K562 (cell line): Measurements from ENCODE around the gene ZNRF2. TPM values are rescaled to one million over a fixed set of nuclear protein-coding genes. Genes with fewer than 3 reads are reported as not detected.

ENCODE experiments used
- ATAC-seq: fragments of 200-7000 bp; cut with Tn5 transposase; 3 replicates; pipeline ENCODE4 v1.9.1; 2020; ENCODE audit warnings: moderate library complexity
- BruUV-seq: library from RNA; stranded (reverse); fragments of 400-500 nt; replicated peaks from 2 replicates; lab custom pipeline; 2021; lab: Mats Ljungman, UMichigan
- CTCF ChIA-PET: fragments of 300-600 bp; formaldehyde crosslinking; extraction: SDS; loops from one replicate; lab custom pipeline; 2021; ENCODE audit warnings: low intra/inter-chr PET ratio; lab: Yijun Ruan, JAX
- POLR2A ChIA-PET: fragments of 300-600, 350-650 bp; sonication (Branson Sonifier 250); formaldehyde crosslinking; extraction: SDS; loops from one replicate; lab custom pipeline; 2021; ENCODE audit warnings: antibody characterized with exemption, inconsistent platforms; lab: Yijun Ruan, JAX
- DNase-seq, 4 experiments: peaks; one replicate each; pipeline versions ENCODE4 v3.0.0 to v3.0.0-alpha.2; 2011 to 2018; ENCODE audit warnings: low spot score in 3 of 4, mixed read lengths in 3 of 4; ENCODE audit errors: extremely low read depth in 1 of 4
- FAIRE-seq: peaks from 2 replicates; lab custom pipeline; 2011; peaks lifted over from hg19 to GRCh38; lab: Jason Lieb, UNC
- H2AFZ ChIP-seq: 2 replicates; pipeline ENCODE4 v1.6.0; 2011; ENCODE audit warnings: low read depth, low read length, control low read depth, inconsistent platforms
- H3K27ac ChIP-seq: fragments of 200-600 bp; 3 replicates; pipeline ENCODE4 v1.8.0; 2011; ENCODE audit warnings: low read depth, mild to moderate bottlenecking, control low read depth, inconsistent platforms, low read length, moderate library complexity, mixed read lengths; ENCODE audit errors: extremely low read depth
- H3K27me3 ChIP-seq, 2 experiments: fragments of 300-600 bp in 1 of 2; 2 replicates in 1 of 2; 3 replicates in 1 of 2; pipeline versions ENCODE4 v1.6.0 to v1.8.0; 2011; ENCODE audit warnings: inconsistent platforms in 2 of 2, low read length in 2 of 2, mild to moderate bottlenecking in 1 of 2, mixed read lengths in 1 of 2, moderate library complexity in 1 of 2; ENCODE audit not compliant: control insufficient read depth in 2 of 2, insufficient read depth in 2 of 2
- H3K36me3 ChIP-seq: fragments of 300-600 bp; 3 replicates; pipeline ENCODE4 v1.8.0; 2011; ENCODE audit warnings: mild to moderate bottlenecking, low read length, inconsistent platforms; ENCODE audit not compliant: control insufficient read depth, insufficient read depth
- H3K4me1 ChIP-seq, 2 experiments: fragments of 200-600 bp in 1 of 2; replicated peaks in 1 of 2; 2 replicates in 1 of 2; 3 replicates in 1 of 2; pipeline versions ENCODE4 v1.5.1 to v1.8.0; 2011; ENCODE audit warnings: inconsistent platforms in 2 of 2, low read length in 2 of 2, mild to moderate bottlenecking in 1 of 2, mixed read lengths in 1 of 2, moderate library complexity in 1 of 2; ENCODE audit not compliant: control insufficient read depth in 2 of 2, insufficient read depth in 2 of 2
- H3K4me2 ChIP-seq: 2 replicates; pipeline ENCODE4 v1.6.1; 2011; ENCODE audit warnings: low read length, control low read depth, inconsistent platforms, mixed read lengths; ENCODE audit not compliant: insufficient read depth
- H3K4me3 ChIP-seq: fragments of 200-600 bp; sonication (generic), shearing (Covaris generic); 2 replicates; pipeline ENCODE4 v1.5.1; 2016; ENCODE audit warnings: control low read depth, inconsistent platforms
- H3K79me2 ChIP-seq: fragments of 200-600 bp; 3 replicates; pipeline ENCODE4 v1.8.0; 2011; ENCODE audit warnings: low read length, inconsistent platforms; ENCODE audit not compliant: control insufficient read depth, insufficient read depth
- H3K9ac ChIP-seq, 2 experiments: 2 replicates each; pipeline versions ENCODE4 v1.6.0 to v1.6.1; 2011; ENCODE audit warnings: low read depth in 2 of 2, low read length in 2 of 2, control low read depth in 1 of 2, inconsistent platforms in 1 of 2, mild to moderate bottlenecking in 1 of 2, mixed read lengths in 1 of 2; ENCODE audit not compliant: insufficient read depth in 1 of 2
- H3K9me1 ChIP-seq: one replicate; pipeline ENCODE4 v1.6.0; 2011; ENCODE audit warnings: inconsistent platforms, mild to moderate bottlenecking, low read length, moderate library complexity; ENCODE audit not compliant: control insufficient read depth, insufficient read depth
- H3K9me3 ChIP-seq: replicated peaks from 2 replicates; pipeline ENCODE4 v1.5.1; 2011; ENCODE audit warnings: low read depth, low read length, inconsistent platforms; ENCODE audit not compliant: control insufficient read depth, insufficient read depth
- H4K20me1 ChIP-seq: replicated peaks from 2 replicates; pipeline ENCODE4 v1.6.1; 2011; ENCODE audit warnings: low read length, inconsistent platforms, mixed read lengths; ENCODE audit not compliant: control insufficient read depth, insufficient read depth
- ATF6 ChIP-seq: sonication (generic); formaldehyde crosslinking; IDR thresholded peaks from 2 replicates; pipeline ENCODE4 v1.4.0; 2020; ENCODE audit warnings: mild to moderate bottlenecking, missing genetic modification reagents
- CBFA2T2 ChIP-seq: fragments of 450-650 bp; conservative IDR thresholded peaks from 2 replicates; pipeline ENCODE4 v1.6.1; 2017; ENCODE audit warnings: mild to moderate bottlenecking
- CBFA2T3 ChIP-seq: fragments of 450-650 bp; IDR thresholded peaks from 2 replicates; pipeline ENCODE4 v1.6.1; 2017
- CBX1 ChIP-seq: sonication (generic); IDR thresholded peaks from 2 replicates; pipeline ENCODE4 v1.6.1; 2016; ENCODE audit warnings: antibody characterized with exemption, low read depth, mild to moderate bottlenecking
- E2F3 ChIP-seq: fragments of 250-450 bp; sonication (Bioruptor Pico); IDR thresholded peaks from 2 replicates; pipeline ENCODE4 v1.4.0; 2020; ENCODE audit warnings: mild to moderate bottlenecking
- EZH2 ChIP-seq: IDR thresholded peaks from 2 replicates; pipeline ENCODE4 v1.6.1; 2012; ENCODE audit warnings: low read depth, mild to moderate bottlenecking, inconsistent platforms, low read length, borderline replicate concordance
- FIP1L1 ChIP-seq: fragments of 200-400 bp; formaldehyde crosslinking; IDR thresholded peaks from 2 replicates; pipeline ENCODE4 v1.6.1; 2018; ENCODE audit warnings: mild to moderate bottlenecking, low read depth, low read length; ENCODE audit not compliant: poor library complexity, severe bottlenecking
- HMGN3 ChIP-seq: IDR thresholded peaks from 2 replicates; pipeline ENCODE4 v1.6.1; 2011; ENCODE audit warnings: borderline replicate concordance, low read depth, mild to moderate bottlenecking, mixed read lengths, low read length; ENCODE audit not compliant: insufficient read length; ENCODE audit errors: extremely low read depth
- ILF3 ChIP-seq: fragments of 450-650 bp; IDR thresholded peaks from 2 replicates; pipeline ENCODE4 v1.6.1; 2018; ENCODE audit warnings: antibody characterized with exemption, mild to moderate bottlenecking, moderate library complexity, borderline replicate concordance
- NCOR1 ChIP-seq: fragments of 450-650 bp; IDR thresholded peaks from 2 replicates; pipeline ENCODE4 v1.6.1; 2016; ENCODE audit warnings: mild to moderate bottlenecking, moderate library complexity
- RBM17 ChIP-seq: fragments of 200-400 bp; formaldehyde crosslinking; IDR thresholded peaks from 2 replicates; pipeline ENCODE4 v1.6.1; 2017; ENCODE audit warnings: low read depth, mild to moderate bottlenecking, low read length, borderline replicate concordance
- SOX6 ChIP-seq: fragments of 450-650 bp; IDR thresholded peaks from 2 replicates; pipeline ENCODE4 v1.6.1; 2014; ENCODE audit warnings: mild to moderate bottlenecking
- TSC22D4 ChIP-seq: fragments of 450-650 bp; IDR thresholded peaks from 2 replicates; pipeline ENCODE4 v1.6.1; 2016; ENCODE audit warnings: missing genetic modification characterization, missing biosample characterization, control low read depth
- XRCC4 ChIP-seq: IDR thresholded peaks from one replicate; pipeline ENCODE4 v1.6.1; 2011; ENCODE audit not compliant: insufficient read depth, insufficient read length; ENCODE audit errors: extremely low read depth
- ZC3H11A ChIP-seq: IDR thresholded peaks from 2 replicates; pipeline ENCODE4 v1.6.1; 2012; ENCODE audit warnings: low read depth, low read length, improper control_type of control experiment
- ZFP36 ChIP-seq: fragments of 150-350 bp; IDR thresholded peaks from 2 replicates; pipeline ENCODE4 v1.6.1; 2018; ENCODE audit warnings: low read length, low read depth; ENCODE audit not compliant: partially characterized antibody
- ZNF232 ChIP-seq: sonication (generic); formaldehyde crosslinking; IDR thresholded peaks from 2 replicates; pipeline ENCODE4 v1.8.0; 2022; ENCODE audit warnings: mild to moderate bottlenecking, missing genetic modification reagents
- ZNF551 ChIP-seq: fragments of 250-450 bp; sonication (Bioruptor Pico); IDR thresholded peaks from 2 replicates; pipeline ENCODE4 v1.5.0; 2021; ENCODE audit warnings: mild to moderate bottlenecking, moderate library complexity
- ZSCAN32 ChIP-seq: fragments of 450-650 bp; formaldehyde crosslinking; IDR thresholded peaks from 2 replicates; pipeline ENCODE4 v1.4.0; 2020; ENCODE audit warnings: mild to moderate bottlenecking, moderate library complexity
- WGBS: fragments of 100-300 bp; shearing (Covaris generic); methylation state at CpG from one replicate; pipeline ENCODE4 v1.1.6; 2016; ENCODE audit warnings: low coverage, mixed read lengths; ENCODE audit not compliant: insufficient coverage; ENCODE audit errors: missing lambda C conversion rate; 5-methylcytosine and 5-hydroxymethylcytosine counted together
- in situ Hi-C: fragments of 300-500 bp; cut with MboI; formaldehyde crosslinking; loops from 4 replicates; pipeline ENCODE4 v1.15.0; 2018; ENCODE audit warnings: inconsistent platforms, mixed read lengths
- intact Hi-C: fragments of 100-400 bp; cut with micrococcal nuclease; formaldehyde crosslinking; loops from 2 replicates; pipeline ENCODE4 v1.14.2; 2022
- polyA plus RNA-seq, 8 experiments: library from polyadenylated mRNA; depleted of rRNA in 4 of 8; stranded (reverse) in 5 of 8; unstranded in 3 of 8; fragments of >200 nt; fragmentation: Nextera tagmentation in 2 of 8; fragmentation: Illumina TruSeq in 1 of 8; extraction: Ambion mirVana in 2 of 8; extraction: Trizol in 1 of 8; gene quantifications; 2 replicates each; pipeline versions ENCODE4 v1.2.1 to v1.2.3, GENCODE V29; 2011 to 2014; ENCODE audit warnings: inconsistent platforms in 1 of 8, missing spikeins in 1 of 8
- total RNA-seq, 7 experiments: library from RNA; depleted of rRNA in 6 of 7; stranded (reverse); fragments of >200 nt in 6 of 7; fragmentation: Illumina TruSeq in 2 of 7; extraction: Trizol in 2 of 7; gene quantifications; 2 replicates each; pipeline versions ENCODE4 v1.2.1 to v1.2.3, GENCODE V29; 2011 to 2021; ENCODE audit warnings: low replicate concordance in 1 of 7
- TF ChIP-seq, protein P1 (sequence below), 2 experiments: IDR thresholded peaks; 2 replicates each; pipeline ENCODE4 v1.6.1; 2011; ENCODE audit warnings: borderline replicate concordance in 1 of 2, control low read depth in 1 of 2, low read depth in 1 of 2, low read length in 1 of 2, mild to moderate bottlenecking in 1 of 2, mixed read lengths in 1 of 2, moderate library complexity in 1 of 2; ENCODE audit not compliant: insufficient read depth in 1 of 2, insufficient read length in 1 of 2, poor library complexity in 1 of 2, severe bottlenecking in 1 of 2; ENCODE audit errors: extremely low read depth in 1 of 2

ZNRF2 gene
- total and polyA plus RNA-seq, 9 of the 15 experiments (the other 6 are each of a cell fraction or from before 2014, with no cell fraction given), result 1.1 to 13.9 (median 5.5) TPM

DNA sequence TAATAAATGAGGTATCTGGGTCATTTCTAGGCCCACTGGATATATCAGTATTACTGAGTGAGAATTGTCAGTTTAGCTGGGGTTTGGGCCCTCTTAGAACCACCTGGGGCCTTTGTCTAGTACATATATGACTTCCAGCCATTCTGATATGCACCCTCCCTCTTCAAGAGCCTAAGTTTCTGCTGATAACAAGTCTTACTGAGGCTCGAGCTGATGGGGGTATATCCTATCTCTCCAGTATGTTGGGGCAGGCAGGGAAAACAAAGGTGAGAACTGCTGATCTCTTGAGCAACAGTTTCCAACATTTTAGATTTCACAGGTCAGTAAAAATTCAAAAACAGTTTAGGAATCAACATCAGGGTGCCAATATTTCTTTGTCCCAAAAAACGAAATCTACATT lies 10.8 kb upstream of the ZNRF2 start:
- BruUV-seq, result no TSS peak
- Histone ChIP-seq H3K27ac (no peak overlapping the region), H3K36me3 (no peaks in the 10 kb centered on the region), H3K9ac (no peak overlapping the region), H3K9me3 (no peaks in the 10 kb centered on the region), H3K4me1 (peaks cover 0 to 10% of the 10 kb centered on the region in 2 experiments; a peak in 3 of 5 replicates), H3K27me3 (no peaks in the 10 kb centered on the region), H2AFZ (peak overlapping the region; percentile 44), H3K4me2 (peak overlapping the region; percentile 22; the same call in 1 of the 2 replicates), H3K4me3 (no peak overlapping the region), H3K9me1 (no peaks in the 10 kb centered on the region), H4K20me1 (no peaks in the 10 kb centered on the region), H3K79me2 (no peaks in the 10 kb centered on the region)
- WGBS, result 0% methylated on average over 2 of the region's 2 CpGs
- DNase-seq (peak; percentile 24 to 70 (median 50)), FAIRE-seq (peak; percentile 26), ATAC-seq (peak; percentile 73)
- ChIA-PET POLR2A (interaction anchor here (1.0 to 1.5 kb wide), 3 partner anchors 11 to 176 kb away, joined by 3 to 4 read pairs (median 3); no protein-coding TSS in a partner anchor), CTCF (no interaction called here)
- intact Hi-C loops, result loop anchor here (5.0 to 10.0 kb wide), 2 partner anchors 111 to 461 kb away; no protein-coding TSS in a partner anchor
- in situ Hi-C loops, result no loop called here
- TF ChIP-seq CBFA2T3 (peak; percentile 73), NCOR1 (0 out of 2 replicates have a peak, but pooled peaks have one; percentile 23), SOX6 (0 out of 2 replicates have a peak, but pooled peaks have one; percentile 7), E2F3 (no peak), CBX1 (no peak), RBM17 (no peak), ZSCAN32 (CRISPR knock-in tag) (no peak), ILF3 (no peak), HMGN3 (no peak), ZNF551 (CRISPR knock-in tag) (no peak), ZFP36 (no peak), CBFA2T2 (peak; percentile 54), ZNF232 (CRISPR knock-in tag) (no peak), EZH2 (no peak), TSC22D4 (tag) (no peak), ATF6 (CRISPR knock-in tag) (no peak), FIP1L1 (no peak), XRCC4 (no peak), ZC3H11A (no peak)
- TF ChIP-seq, protein P1, sequence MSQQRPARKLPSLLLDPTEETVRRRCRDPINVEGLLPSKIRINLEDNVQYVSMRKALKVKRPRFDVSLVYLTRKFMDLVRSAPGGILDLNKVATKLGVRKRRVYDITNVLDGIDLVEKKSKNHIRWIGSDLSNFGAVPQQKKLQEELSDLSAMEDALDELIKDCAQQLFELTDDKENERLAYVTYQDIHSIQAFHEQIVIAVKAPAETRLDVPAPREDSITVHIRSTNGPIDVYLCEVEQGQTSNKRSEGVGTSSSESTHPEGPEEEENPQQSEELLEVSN (IDR thresholded peaks at IDR 0.05; ENCODE audit: borderline replicate concordance in 1 of 2, extremely low read depth in 1 of 2, insufficient read depth in 1 of 2, insufficient read length in 1 of 2, low read depth in 1 of 2, low read length in 1 of 2, poor library complexity in 1 of 2, severe bottlenecking in 1 of 2), result no peak
